CD4-positive, alpha-beta T cell treated with Interleukin-17A for 1 hour (primary cell): Measurements from ENCODE around the gene CRP.
"Not testable (repeated sequence)": the region's sequence is repeated elsewhere in the genome, so short reads cannot be mapped to it uniquely, and the experiment has no call there.

Experiments
- DNase-seq: peaks from one replicate; pipeline ENCODE4 v3.0.0-alpha.2; 2020

CRP gene

GRCh38 chr1:159714529-159714928 lies at the start of gene CRP:
CRP (minus strand) TSS chr1:159714589; CDS start chr1:159714485, 104 bp downstream.
- DNase-seq: no peak

GRCh38 chr1:159763686-159764085 lies 49.3 kb upstream of the CRP start:
- DNase-seq: no peak

GRCh38 chr1:159756397-159756796 lies 42.0 kb upstream of the CRP start:
- DNase-seq: no peak

GRCh38 chr1:159755451-159756007 lies 41.1 kb upstream of the CRP start:
- no peak for DNase-seq

GRCh38 chr1:159753386-159753785 lies 39.0 kb upstream of the CRP start:
- no peak for DNase-seq

GRCh38 chr1:159752135-159752580 lies 37.8 kb upstream of the CRP start:
- DNase-seq: no peak

GRCh38 chr1:159751031-159751430 lies 36.6 kb upstream of the CRP start:
- DNase-seq: no peak

GRCh38 chr1:159750621-159751020 lies 36.2 kb upstream of the CRP start:
- no peak for DNase-seq

GRCh38 chr1:159749630-159750029 lies 35.2 kb upstream of the CRP start:
- DNase-seq: no peak

- no peak for DNase-seq
Measured at GRCh38 chr1:159748370-159748769, 34.0 kb upstream of the CRP start.

- no peak for DNase-seq
Measured at GRCh38 chr1:159746666-159747065, 32.3 kb upstream of the CRP start.

GRCh38 chr1:159743651-159744410 lies 29.4 kb upstream of the CRP start:
- no peak for DNase-seq

GRCh38 chr1:159737238-159737916 lies 23.0 kb upstream of the CRP start:
- no peak for DNase-seq

GRCh38 chr1:159723188-159723587 lies 8.8 kb upstream of the CRP start:
- DNase-seq: not testable (repeated sequence)

GRCh38 chr1:159719990-159720389 lies 5.6 kb upstream of the CRP start:
- DNase-seq: no peak

GRCh38 chr1:159715855-159716254 lies 1.5 kb upstream of the CRP start:
- no peak for DNase-seq

GRCh38 chr1:159712080-159712479 lies 2.3 kb downstream of the CRP start:
- no peak for DNase-seq

- no peak for DNase-seq
Measured at GRCh38 chr1:159707472-159708260, 6.7 kb downstream of the CRP start.

GRCh38 chr1:159705904-159706256 lies 8.5 kb downstream of the CRP start:
- DNase-seq: no peak

- no peak for DNase-seq
Measured at GRCh38 chr1:159705251-159705903, 9.0 kb downstream of the CRP start.

GRCh38 chr1:159704481-159704880 lies 9.9 kb downstream of the CRP start:
- no peak for DNase-seq

GRCh38 chr1:159700312-159700711 lies 14.1 kb downstream of the CRP start:
- no peak for DNase-seq

- DNase-seq: no peak
Measured at GRCh38 chr1:159699653-159700052, 14.7 kb downstream of the CRP start.
